Activated CD4-positive, alpha-beta T cell treated with anti-CD3 and anti-CD28 coated beads, Interleukin-2, amount 50 U/mL, for 16 hours (primary cell): ENCODE data around the gene PGRMC1.
A peak's percentile ranks its signal among the peaks of the same experiment; 100 is the strongest.
"Not testable (repeated sequence)": the region's sequence is repeated elsewhere in the genome, so short reads cannot be mapped to it uniquely, and the experiment has no call there.

Source experiments
- DNase-seq: peaks from one replicate; pipeline ENCODE4 v3.0.0-alpha.2; 2020

Gene PGRMC1

GRCh38 chrX:119235872-119236622, at the start of gene PGRMC1:
Gene PGRMC1 (plus strand): TSS chrX:119236285. CDS start chrX:119236364, 79 bp downstream.
- DNase-seq, result peak; percentile 81

DNA sequence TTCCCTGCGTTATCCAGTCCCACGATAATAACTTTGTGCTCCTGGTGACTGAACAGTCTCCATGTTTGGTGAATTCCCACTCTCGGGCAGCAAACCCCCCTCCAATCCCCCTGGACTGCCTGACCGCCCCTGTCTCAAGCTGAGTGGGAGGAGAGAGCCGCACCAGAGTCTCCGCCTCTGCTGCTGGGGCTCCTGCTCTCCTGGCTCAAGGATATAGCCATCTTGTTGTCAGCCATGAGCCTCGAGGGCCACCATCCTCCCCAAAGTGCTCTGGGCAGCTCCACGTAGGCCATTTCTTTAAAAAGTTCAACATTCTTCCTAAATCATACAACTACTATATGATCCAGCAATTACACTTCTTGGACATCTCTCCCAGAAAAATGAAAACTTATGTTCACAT, 49.3 kb upstream of the PGRMC1 start:
- no peak for DNase-seq

- DNase-seq, result no peak
These were observed 48.8 kb upstream of the PGRMC1 start for GRCh38 chrX:119187298-119187697.

DNA sequence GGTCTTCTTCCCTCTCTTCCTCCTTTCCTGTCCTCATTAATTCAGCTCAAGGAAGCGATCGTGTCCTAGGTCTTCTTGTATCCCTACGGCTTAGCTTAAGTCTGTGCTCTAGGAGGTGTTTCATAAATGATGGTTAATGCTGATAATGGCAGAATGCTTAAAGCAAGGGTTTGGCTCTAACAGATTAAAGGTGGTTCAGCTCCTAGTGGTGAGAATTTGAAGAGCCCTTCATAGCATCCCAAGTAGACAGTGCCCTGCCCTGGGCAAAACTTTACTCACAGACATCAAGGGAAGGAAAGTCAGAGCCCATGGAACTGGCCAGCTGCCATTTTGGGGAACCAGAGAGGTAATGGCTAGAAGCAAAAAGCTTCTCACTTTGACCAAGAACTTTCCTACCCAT, 47.0 kb upstream of the PGRMC1 start:
- no peak for DNase-seq

DNA sequence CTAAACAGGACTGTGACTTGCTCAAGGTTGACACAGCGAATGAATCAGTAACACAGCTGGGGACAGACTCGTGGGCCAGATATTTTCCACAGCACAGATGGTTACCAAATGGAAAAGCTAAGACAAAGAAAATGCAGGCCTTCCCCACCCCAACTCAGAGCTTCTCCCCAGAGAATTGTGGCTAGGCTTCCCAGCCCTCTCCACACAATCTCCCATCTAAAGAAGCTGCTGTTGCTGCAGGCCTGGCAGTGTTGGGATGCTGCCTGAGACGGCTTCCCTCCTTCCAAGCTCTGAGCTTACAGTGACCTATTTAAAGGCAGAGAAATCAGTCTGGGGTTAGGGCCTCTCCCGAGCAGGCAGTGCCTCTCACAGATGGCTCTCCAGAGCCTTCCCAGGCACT, 46.5 kb upstream of the PGRMC1 start:
- DNase-seq, result no peak

DNA sequence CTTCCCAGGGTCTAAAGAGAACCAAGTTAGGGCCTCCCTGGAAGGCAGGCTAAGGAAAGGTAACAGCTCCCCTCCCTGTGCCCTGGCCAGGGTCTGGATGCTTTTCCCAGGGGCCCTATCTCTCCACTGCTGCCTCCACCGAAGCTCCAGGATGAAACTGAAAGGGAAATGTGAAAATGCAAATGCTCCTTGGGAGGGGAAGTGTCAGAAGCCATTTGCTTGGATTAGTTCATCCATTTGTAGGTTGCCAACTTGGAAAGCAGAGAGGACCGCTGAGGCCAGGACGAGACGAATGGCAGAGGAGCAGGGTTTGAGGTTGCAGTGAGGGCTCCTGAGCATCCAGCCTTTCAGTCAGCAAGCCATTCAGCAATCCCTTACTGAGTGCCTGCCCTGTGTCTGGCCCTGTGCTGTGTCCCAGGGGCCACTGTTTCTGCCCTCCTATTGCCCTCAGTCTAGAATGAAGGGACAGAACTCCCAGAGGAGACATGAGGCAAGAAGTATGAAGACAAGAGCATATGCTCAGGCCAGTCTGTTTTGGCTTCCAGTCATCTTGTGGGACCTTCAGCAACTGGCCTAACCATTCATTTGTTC, 45.9 kb upstream of the PGRMC1 start:
- DNase-seq, result no peak

GRCh38 chrX:119190831-119191230, 45.3 kb upstream of the PGRMC1 start:
- DNase-seq, result no peak

DNA sequence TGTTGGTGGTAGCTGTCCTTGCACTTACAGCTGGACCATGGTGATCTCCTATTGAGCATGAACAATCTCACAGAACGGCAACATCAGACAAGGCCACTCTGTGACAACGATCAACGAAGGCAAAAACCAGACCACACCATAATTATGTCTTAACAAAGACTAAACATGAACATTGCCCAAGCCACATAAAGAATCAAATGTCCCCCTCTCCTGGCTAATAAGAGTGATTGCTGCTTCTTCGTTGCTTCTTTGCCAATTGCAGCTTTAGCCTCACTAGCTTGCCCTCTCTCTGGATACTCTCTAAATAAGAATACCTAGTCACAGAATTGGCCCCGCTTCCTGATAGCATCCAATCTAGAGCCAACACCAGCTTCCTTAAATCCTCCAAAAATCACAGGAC, 41.5 kb upstream of the PGRMC1 start:
- no peak for DNase-seq

DNA sequence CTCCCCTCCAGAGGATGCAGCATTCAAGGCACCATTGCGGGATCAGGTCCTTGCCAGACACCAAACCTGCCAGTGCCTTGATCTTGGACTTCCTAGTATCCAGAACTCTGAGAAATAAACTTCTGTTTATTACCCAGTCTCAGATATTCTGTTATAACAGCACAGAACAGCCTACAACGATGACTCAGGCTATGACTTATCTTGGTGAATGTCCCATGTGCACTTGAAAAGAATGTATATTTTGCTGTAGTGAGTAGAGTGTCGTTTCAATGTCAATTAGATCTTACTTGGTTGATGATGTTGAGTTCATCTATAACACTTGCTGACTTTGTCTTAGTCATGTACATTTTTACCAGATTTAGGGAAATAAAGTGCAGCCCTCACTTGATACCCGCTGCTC, 34.5 kb upstream of the PGRMC1 start:
- no peak for DNase-seq

- DNase-seq, result no peak
These were observed 29.9 kb upstream of the PGRMC1 start for GRCh38 chrX:119206203-119206602.

DNA sequence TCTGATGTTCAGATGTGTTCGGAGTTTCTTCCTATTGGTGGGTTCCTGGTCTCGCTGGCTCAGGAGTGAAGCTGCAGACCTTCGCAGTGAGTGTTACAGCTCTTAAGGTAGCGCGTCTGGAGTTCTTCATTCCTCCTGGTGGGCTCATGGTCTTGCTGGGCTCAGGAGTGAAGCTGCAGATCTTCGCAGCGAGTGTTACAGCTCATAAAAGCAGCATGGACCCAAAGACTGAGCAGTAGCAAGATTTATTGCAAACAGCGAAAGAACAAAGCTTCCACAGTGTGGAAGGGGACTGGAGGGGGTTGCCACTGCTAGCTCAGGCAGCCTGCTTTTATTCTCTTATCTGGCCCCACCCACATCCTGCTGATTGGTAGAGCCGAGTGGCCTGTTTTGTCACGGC, 28.6 kb upstream of the PGRMC1 start:
- not testable (repeated sequence) for DNase-seq

GRCh38 chrX:119208401-119209057, 27.6 kb upstream of the PGRMC1 start:
- no peak for DNase-seq

DNA sequence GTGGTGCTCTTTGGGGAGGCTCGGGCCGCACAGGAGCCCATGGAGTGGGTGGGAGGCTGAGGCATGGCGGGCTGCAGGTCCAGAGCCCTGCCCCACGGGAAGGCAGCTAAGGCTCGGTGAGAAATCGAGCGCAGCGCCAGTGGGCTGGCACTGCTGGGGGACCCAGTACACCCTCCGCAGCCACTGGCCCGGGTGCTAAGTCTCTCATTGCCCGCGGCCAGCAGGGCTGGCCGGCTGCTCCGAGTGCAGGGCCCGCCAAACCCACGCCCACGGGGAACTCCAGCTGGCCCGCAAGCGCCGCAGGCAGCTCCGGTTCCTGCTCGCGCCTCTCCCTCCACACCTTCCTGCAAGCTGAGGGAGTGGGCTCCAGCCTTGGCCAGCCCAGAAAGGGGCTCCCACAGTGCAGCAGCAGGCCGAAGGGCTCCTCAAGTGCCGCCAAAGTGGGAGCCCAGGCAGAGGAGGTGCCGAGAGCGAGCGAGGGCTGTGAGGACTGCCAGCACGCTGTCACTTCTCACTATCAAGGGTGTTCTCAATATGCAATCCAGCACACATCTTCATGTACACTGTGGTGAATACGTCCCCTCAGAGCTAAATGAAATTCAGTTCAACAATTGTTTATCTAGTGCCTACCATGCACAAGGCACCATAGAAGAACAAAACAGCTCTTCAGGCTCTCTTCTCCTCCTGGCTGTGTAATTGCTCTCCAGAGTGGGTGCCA, 25.0 kb upstream of the PGRMC1 start:
- DNase-seq, result not testable (repeated sequence)

DNA sequence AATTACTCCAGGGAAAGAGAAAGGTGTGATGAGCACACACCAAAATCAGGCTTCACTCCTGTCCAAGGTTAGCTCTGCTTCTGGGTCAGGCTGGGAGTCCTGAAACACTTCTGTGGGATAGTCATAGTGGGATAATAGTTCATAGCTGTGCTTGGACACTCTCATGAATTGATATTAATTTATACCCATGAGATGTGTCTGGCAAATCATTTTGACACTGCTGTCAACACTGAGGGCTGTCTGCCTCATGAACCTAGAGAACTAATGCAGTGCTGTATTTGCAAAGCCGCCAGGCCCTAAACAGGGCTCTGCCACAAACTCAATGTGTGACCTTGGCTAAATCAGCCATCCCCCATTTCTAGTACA, 24.5 kb upstream of the PGRMC1 start:
- no peak for DNase-seq

- DNase-seq, result no peak
These were observed 17.9 kb upstream of the PGRMC1 start for GRCh38 chrX:119218198-119218597.

GRCh38 chrX:119222932-119223331, 13.2 kb upstream of the PGRMC1 start:
- no peak for DNase-seq

DNA sequence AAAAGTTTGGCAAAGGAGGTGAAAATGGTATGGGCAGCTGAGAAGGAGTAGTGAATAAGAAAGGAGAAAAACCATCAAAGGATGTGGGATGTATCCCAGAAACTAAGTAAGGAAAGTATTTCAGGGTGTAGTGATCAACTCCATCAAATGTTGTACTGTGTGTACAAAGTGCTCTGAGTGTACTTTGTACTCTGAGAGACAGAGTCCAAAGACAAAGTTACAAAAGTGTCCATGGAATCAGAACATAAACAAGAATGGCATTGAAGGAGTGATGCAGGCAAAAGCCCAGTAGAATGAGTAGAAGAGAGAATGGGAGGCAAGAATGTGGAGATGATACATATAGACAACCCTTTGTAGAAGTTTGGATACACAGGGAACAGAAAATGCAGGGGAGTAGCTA, 12.3 kb upstream of the PGRMC1 start:
- DNase-seq, result no peak

DNA sequence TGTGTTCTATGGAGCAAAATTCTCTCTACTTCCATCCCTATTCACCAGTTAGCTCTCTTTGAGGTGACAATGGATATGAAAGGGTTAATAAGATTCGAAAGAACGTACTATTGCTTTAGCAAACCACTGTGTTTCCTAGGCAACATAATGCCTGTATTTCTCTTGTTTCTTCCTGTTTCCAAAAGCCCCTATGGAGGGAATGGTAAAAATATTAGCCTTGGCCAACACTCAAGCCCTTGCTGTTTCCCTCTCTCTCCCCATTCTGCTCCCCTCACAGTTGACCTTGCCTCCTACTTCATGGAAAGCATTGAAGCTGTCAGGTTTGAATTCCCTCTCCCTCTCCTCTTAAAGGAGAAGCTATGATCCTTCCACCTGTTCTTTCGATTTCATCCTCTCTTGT, 9.6 kb upstream of the PGRMC1 start:
- DNase-seq, result no peak

DNA sequence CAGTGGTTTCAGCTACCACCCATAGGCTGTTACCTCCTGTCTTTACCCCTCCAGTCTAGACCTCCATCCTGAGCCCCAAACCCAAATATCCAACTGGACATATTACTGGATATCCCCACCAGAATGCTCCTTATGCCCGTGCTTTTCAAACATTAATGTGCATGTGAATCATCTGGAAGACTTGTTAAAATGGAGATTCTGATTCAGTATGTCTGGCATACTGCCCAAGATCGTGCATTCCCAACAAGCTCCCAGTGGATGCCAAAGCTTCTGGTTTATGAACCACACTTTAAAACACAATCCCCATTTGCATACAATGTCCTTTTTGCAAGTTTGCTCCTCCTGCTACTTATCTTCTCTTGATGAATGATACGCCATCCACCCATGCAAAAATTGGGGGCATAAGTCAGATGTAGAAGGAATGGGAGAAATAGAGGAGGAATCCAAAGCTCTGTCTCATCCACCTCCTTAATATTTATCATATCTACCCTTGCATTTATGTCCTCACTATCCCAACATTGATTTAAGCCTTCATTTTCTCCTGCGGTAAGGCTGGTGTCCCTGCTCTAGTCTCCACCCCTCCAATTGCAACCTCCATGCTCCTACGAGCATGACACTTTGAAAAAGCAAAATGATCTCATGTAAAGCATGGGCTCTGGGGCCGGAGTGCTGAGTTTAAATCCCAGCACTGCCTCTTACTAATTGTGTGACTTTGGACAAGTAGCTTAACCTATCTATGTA, 7.4 kb upstream of the PGRMC1 start:
- no peak for DNase-seq

DNA sequence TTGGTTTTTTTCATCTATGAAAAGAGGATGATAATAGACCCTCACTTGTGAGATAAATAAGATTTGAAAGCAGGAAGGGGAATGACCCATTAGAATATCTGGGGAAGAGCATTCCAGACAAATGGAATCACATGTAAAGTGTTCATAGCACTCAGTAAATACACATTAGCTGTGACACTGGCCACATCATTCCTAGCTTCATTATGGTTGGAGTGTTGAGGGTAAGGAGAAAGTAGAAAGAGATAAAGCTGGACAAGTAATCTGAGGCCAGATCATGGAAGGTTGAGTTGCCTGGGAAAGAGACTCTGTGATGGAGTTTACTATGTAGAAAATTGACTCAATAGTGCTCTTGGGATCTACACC, 6.9 kb upstream of the PGRMC1 start:
- DNase-seq, result no peak

GRCh38 chrX:119230850-119231249, 5.2 kb upstream of the PGRMC1 start:
- no peak for DNase-seq

- no peak for DNase-seq
These were observed 4.1 kb upstream of the PGRMC1 start for GRCh38 chrX:119231936-119232445.

DNA sequence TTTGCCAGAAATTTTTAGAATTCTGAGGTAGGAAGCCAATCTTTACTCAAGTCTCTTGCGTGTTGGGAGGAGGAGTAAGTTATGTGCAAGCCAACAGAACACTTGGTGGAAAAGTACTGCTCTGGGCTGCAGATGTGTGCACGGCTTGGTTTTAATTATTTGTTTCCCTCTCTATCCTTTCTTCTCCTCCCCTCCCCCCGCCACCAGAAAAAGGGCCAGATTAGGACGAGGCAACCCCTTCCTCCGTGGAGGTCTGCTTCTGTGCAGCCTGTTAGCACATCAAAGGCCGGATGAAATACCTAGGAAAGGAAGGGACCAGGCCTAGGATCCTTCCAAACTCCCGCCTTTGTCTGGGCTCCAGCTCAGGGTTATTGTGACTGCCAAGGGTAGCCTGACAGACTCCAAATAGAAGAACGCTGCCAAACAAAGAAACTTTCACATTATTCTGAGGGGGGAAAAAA, 1.0 kb upstream of the PGRMC1 start:
- no peak for DNase-seq
